ENCODE results near the gene HSPA6.

GRCh38 chr1:161502181-161502580 is 22.2 kb upstream of the HSPA6 start:
- TF ChIP-seq POLR2A (IDR thresholded peaks at IDR 0.05), result no peak
- no peak for TF ChIP-seq CTCF (IDR thresholded peaks at IDR 0.05)
- no peak for TF ChIP-seq POLR2AphosphoS5 (IDR thresholded peaks at IDR 0.05; ENCODE audit: insufficient read depth in 1 of 2, low read depth in 1 of 2)
